H1 (cell line): ENCODE measurements around the gene LTB4R. TPM values are rescaled to one million over a fixed set of nuclear protein-coding genes. Genes with fewer than 3 reads are reported as not detected.

Source experiments
- CTCF ChIA-PET: fragments of 300-600 bp; sonication (Branson Sonifier 250); formaldehyde crosslinking; loops from one replicate; lab custom pipeline; 2021; ENCODE audit not compliant: partially characterized antibody; lab: Charles Lee
- POLR2A ChIA-PET: fragments of 300-600 bp; sonication (Branson Sonifier 250); formaldehyde crosslinking; loops from one replicate; lab custom pipeline; 2021; ENCODE audit warnings: inconsistent platforms; ENCODE audit not compliant: partially characterized antibody; lab: Charles Lee
- DNase-seq, 2 experiments: peaks; one replicate each; pipeline versions ENCODE4 v3.0.0 to v3.0.0-alpha.2; 2010 to 2022; ENCODE audit warnings: low spot score in 2 of 2, low read depth in 1 of 2, mixed read lengths in 1 of 2
- FAIRE-seq: peaks from 2 replicates; lab custom pipeline; 2011; peaks lifted over from hg19 to GRCh38; lab: Jason Lieb, UNC
- H2AFZ ChIP-seq: 2 replicates; pipeline ENCODE4 v1.8.1; 2012; ENCODE audit warnings: low read length, inconsistent platforms
- H2AK5ac ChIP-seq: 2 replicates; pipeline ENCODE4 v1.6.1; 2013; ENCODE audit warnings: low read depth, low read length
- H2BK120ac ChIP-seq: replicated peaks from 2 replicates; pipeline ENCODE3; 2013; ENCODE audit warnings: low read depth, low read length, inconsistent platforms
- H2BK12ac ChIP-seq: 2 replicates; pipeline ENCODE4 v1.6.1; 2013; ENCODE audit warnings: low read depth, low read length
- H2BK15ac ChIP-seq: 2 replicates; pipeline ENCODE4 v1.6.1; 2013; ENCODE audit warnings: low read length
- H2BK20ac ChIP-seq: 2 replicates; pipeline ENCODE4 v1.6.1; 2013; ENCODE audit warnings: low read length
- H2BK5ac ChIP-seq: 2 replicates; pipeline ENCODE4 v1.6.1; 2013; ENCODE audit warnings: low read depth, low read length
- H3K14ac ChIP-seq: 2 replicates; pipeline ENCODE4 v1.6.1; 2013; ENCODE audit warnings: inconsistent platforms; ENCODE audit not compliant: insufficient read length
- H3K18ac ChIP-seq: 2 replicates; pipeline ENCODE4 v1.6.1; 2013; ENCODE audit warnings: low read length; ENCODE audit errors: extremely low read depth
- H3K23ac ChIP-seq: 2 replicates; pipeline ENCODE4 v1.6.1; 2013; ENCODE audit warnings: inconsistent platforms; ENCODE audit not compliant: insufficient read length
- H3K23me2 ChIP-seq: 2 replicates; pipeline ENCODE4 v1.6.1; 2013; ENCODE audit warnings: low read depth, low read length
- H3K27ac ChIP-seq: 2 replicates; pipeline ENCODE4 v1.6.1; 2011; ENCODE audit warnings: low read depth, low read length, inconsistent platforms
- H3K27me3 ChIP-seq, 4 experiments: replicated peaks in 1 of 4; 1 replicate in 1 of 4; 2 replicates in 3 of 4; pipeline versions ENCODE4 v1.6.1 to v1.8.1; 2011 to 2013; ENCODE audit warnings: low read length in 3 of 4, mild to moderate bottlenecking in 3 of 4, inconsistent platforms in 2 of 4, mixed read lengths in 2 of 4, moderate library complexity in 1 of 4; ENCODE audit not compliant: control insufficient read depth in 3 of 4, insufficient read depth in 3 of 4; ENCODE audit errors: extremely low read depth in 1 of 4
- H3K36me3 ChIP-seq, 4 experiments: 2 replicates each; pipeline versions ENCODE4 v1.6.1 to v1.8.1; 2011 to 2013; ENCODE audit warnings: mild to moderate bottlenecking in 4 of 4, low read length in 3 of 4, moderate library complexity in 2 of 4, control low read depth in 1 of 4, inconsistent platforms in 1 of 4; ENCODE audit not compliant: insufficient read depth in 4 of 4, control insufficient read depth in 2 of 4
- H3K4ac ChIP-seq: replicated peaks from 2 replicates; pipeline ENCODE3; 2013; ENCODE audit warnings: low read length, low read depth, mixed read lengths, inconsistent platforms; ENCODE audit not compliant: insufficient read length
- H3K4me1 ChIP-seq, 4 experiments: replicated peaks in 1 of 4; 1 replicate in 1 of 4; 2 replicates in 3 of 4; pipeline versions ENCODE4 v1.6.1 to v1.8.1; 2011 to 2013; ENCODE audit warnings: low read length in 3 of 4, inconsistent platforms in 2 of 4, mixed read lengths in 1 of 4; ENCODE audit not compliant: insufficient read depth in 4 of 4, control insufficient read depth in 3 of 4
- H3K4me2 ChIP-seq, 2 experiments: 2 replicates each; pipeline versions ENCODE4 v1.6.1 to v1.8.1; 2011 to 2013; ENCODE audit warnings: low read depth in 2 of 2, low read length in 2 of 2, control low read depth in 1 of 2, inconsistent platforms in 1 of 2, mild to moderate bottlenecking in 1 of 2; ENCODE audit not compliant: insufficient read depth in 1 of 2
- H3K4me3 ChIP-seq, 4 experiments: fragments of 200-600, 300-600 bp in 1 of 4; sonication (generic), shearing (Covaris generic), sonication (Bioruptor Twin) in 1 of 4; 2 replicates each; pipeline versions ENCODE4 v1.5.1 to v1.8.1; 2011 to 2016; ENCODE audit warnings: low read length in 4 of 4, low read depth in 3 of 4, control low read depth in 2 of 4, inconsistent platforms in 2 of 4, mild to moderate bottlenecking in 2 of 4, mixed read lengths in 1 of 4, moderate library complexity in 1 of 4; ENCODE audit not compliant: insufficient read depth in 2 of 4; ENCODE audit errors: extremely low read depth in 1 of 4
- H3K56ac ChIP-seq: replicated peaks from 2 replicates; pipeline ENCODE3; 2013; ENCODE audit warnings: low read depth, mild to moderate bottlenecking, mixed read lengths, low read length, inconsistent platforms; ENCODE audit not compliant: insufficient read length
- H3K79me1 ChIP-seq: 2 replicates; pipeline ENCODE4 v1.6.1; 2013; ENCODE audit warnings: low read depth, low read length, control low read depth
- H3K79me2 ChIP-seq, 2 experiments: 2 replicates each; pipeline versions ENCODE4 v1.6.1 to v1.8.1; 2012 to 2013; ENCODE audit warnings: low read length in 2 of 2, mild to moderate bottlenecking in 2 of 2, inconsistent platforms in 1 of 2; ENCODE audit not compliant: insufficient read depth in 2 of 2, control insufficient read depth in 1 of 2
- H3K9ac ChIP-seq, 4 experiments: replicated peaks in 1 of 4; 1 replicate in 1 of 4; 2 replicates in 3 of 4; pipeline versions ENCODE4 v1.6.1 to v1.8.1; 2011 to 2013; ENCODE audit warnings: low read depth in 3 of 4, low read length in 3 of 4, control low read depth in 2 of 4, mild to moderate bottlenecking in 2 of 4, moderate library complexity in 2 of 4, inconsistent platforms in 1 of 4; ENCODE audit errors: extremely low read depth in 1 of 4
- H3K9me3 ChIP-seq, 2 experiments: 2 replicates each; pipeline versions ENCODE4 v1.6.1 to v1.8.1; 2012 to 2013; ENCODE audit warnings: mild to moderate bottlenecking in 2 of 2, moderate library complexity in 2 of 2, control low read depth in 1 of 2, inconsistent platforms in 1 of 2, low read depth in 1 of 2, low read length in 1 of 2, mixed read lengths in 1 of 2; ENCODE audit not compliant: insufficient read depth in 2 of 2
- H4K20me1 ChIP-seq, 2 experiments: replicated peaks in 1 of 2; 2 replicates each; pipeline versions ENCODE3 to v1.8.1; 2011 to 2013; ENCODE audit warnings: inconsistent platforms in 2 of 2, low read length in 2 of 2, mild to moderate bottlenecking in 1 of 2; ENCODE audit not compliant: insufficient read depth in 2 of 2, control insufficient read depth in 1 of 2
- H4K5ac ChIP-seq: 2 replicates; pipeline ENCODE4 v1.6.1; 2013; ENCODE audit warnings: low read length, low read depth, mixed read lengths, inconsistent platforms; ENCODE audit not compliant: insufficient read length
- H4K8ac ChIP-seq: 2 replicates; pipeline ENCODE4 v1.8.0; 2013; ENCODE audit warnings: mild to moderate bottlenecking, moderate library complexity, low read length, inconsistent platforms; ENCODE audit not compliant: insufficient read depth; ENCODE audit errors: extremely low read depth
- H4K91ac ChIP-seq: replicated peaks from 2 replicates; pipeline ENCODE3; 2013; ENCODE audit warnings: low read length, mixed read lengths, inconsistent platforms; ENCODE audit not compliant: insufficient read length
- CHD1 ChIP-seq: IDR thresholded peaks from 2 replicates; pipeline ENCODE4 v1.6.1; 2012; ENCODE audit warnings: low read depth, low read length, improper control_type of control experiment
- EP300 ChIP-seq, 2 experiments: IDR thresholded peaks; 1 replicate in 1 of 2; 2 replicates in 1 of 2; pipeline ENCODE4 v1.6.1; 2011 to 2012; ENCODE audit warnings: low read depth in 2 of 2, low read length in 2 of 2, mild to moderate bottlenecking in 2 of 2, borderline replicate concordance in 1 of 2, inconsistent platforms in 1 of 2, moderate library complexity in 1 of 2
- KDM4A ChIP-seq: IDR thresholded peaks from one replicate; pipeline ENCODE4 v1.7.1; 2012; ENCODE audit warnings: low read depth, mild to moderate bottlenecking, moderate library complexity, low read length, inconsistent platforms; ENCODE audit not compliant: severe bottlenecking
- WGBS, 2 experiments: shearing (Covaris generic) in 1 of 2; methylation state at CpG; one replicate each; pipeline versions ENCODE4 v1.1.6 to v1.1.7; 2013 to 2015; ENCODE audit warnings: low lambda C conversion rate in 2 of 2, mixed read lengths in 2 of 2, inconsistent platforms in 1 of 2, low coverage in 1 of 2, missing lambda C conversion rate in 1 of 2; ENCODE audit not compliant: insufficient replicate concordance in 2 of 2, insufficient coverage in 1 of 2, insufficient read length in 1 of 2; ENCODE audit errors: extremely low coverage in 1 of 2, missing lambda C conversion rate in 1 of 2; 5-methylcytosine and 5-hydroxymethylcytosine counted together
- polyA plus RNA-seq, 7 experiments: library from polyadenylated mRNA; depleted of rRNA in 3 of 7; stranded (reverse) in 5 of 7; unstranded in 2 of 7; fragments of >200 nt in 5 of 7; fragments of 200-250 nt in 2 of 7; gene quantifications; 1 replicate in 5 of 7; 2 replicates in 1 of 7; 4 replicates in 1 of 7; pipeline versions ENCODE4 v1.2.1 to v1.2.3, GENCODE V29; 2011 to 2013; ENCODE audit warnings: missing spikeins in 2 of 7, mixed read lengths in 2 of 7
- total RNA-seq: library from RNA; stranded (reverse); fragmentation: NEBNext Ultra II Directional; extraction: Animal tissue kit (Norgen Biotek cat#: 25700); gene quantifications from 2 replicates; pipeline ENCODE4 v1.2.1, GENCODE V29; 2021
- TF ChIP-seq, protein P1 (sequence below): IDR thresholded peaks from 2 replicates; pipeline ENCODE4 v1.6.1; 2012; ENCODE audit warnings: low read length, inconsistent platforms
- TF ChIP-seq, protein P2 (sequence below): IDR thresholded peaks from 2 replicates; pipeline ENCODE4 v1.6.1; 2011; ENCODE audit warnings: low read length, improper control_type of control experiment

Gene LTB4R
- total and polyA plus RNA-seq, 2 of the 8 experiments (the other 6 are each of a cell fraction or from before 2014, with no cell fraction given): 4.1 to 6.7 TPM

DNA sequence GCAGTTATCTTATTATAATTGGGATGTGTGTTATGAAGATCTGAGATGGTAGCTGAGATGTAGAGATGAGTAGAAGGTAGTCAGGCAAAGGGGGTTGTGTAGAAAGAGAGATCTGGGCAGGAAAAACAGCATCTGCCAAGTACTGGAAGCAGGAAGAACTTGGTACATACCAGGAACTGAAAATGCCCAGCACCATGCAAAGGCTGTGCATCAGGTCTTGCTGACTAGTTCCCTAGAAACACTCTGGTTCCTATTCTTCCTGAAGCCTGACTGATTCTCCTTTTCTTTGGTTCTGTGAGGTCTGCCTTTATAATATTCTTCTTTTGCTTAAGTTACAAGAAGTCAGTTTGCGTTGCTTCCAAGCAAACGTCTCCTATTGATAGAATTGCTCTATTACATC, 50.0 kb downstream of the LTB4R start:
- Histone ChIP-seq H2BK5ac (no peak overlapping the region), H2AFZ (no peak overlapping the region), H4K8ac (no peak overlapping the region), H3K4me3 (no peak overlapping the region), H3K79me1 (no peaks in the 10 kb centered on the region), H3K14ac (no peak overlapping the region), H4K5ac (no peak overlapping the region), H3K27me3 (peaks cover 0 to 8% (median 2%) of the 10 kb centered on the region in 4 experiments; a peak in 4 of 7 replicates), H2BK120ac (no peak overlapping the region), H2BK20ac (no peak overlapping the region), H4K91ac (no peak overlapping the region), H4K20me1 (no peaks in the 10 kb centered on the region), H2BK12ac (no peak overlapping the region), H3K36me3 (no peaks in the 10 kb centered on the region), H3K9me3 (no peaks in the 10 kb centered on the region), H3K56ac (no peak overlapping the region), H3K79me2 (no peaks in the 10 kb centered on the region), H3K27ac (no peak overlapping the region), H2BK15ac (no peak overlapping the region), H2AK5ac (no peak overlapping the region), H3K4ac (no peak overlapping the region), H3K23ac (no peak overlapping the region), H3K4me1 (peaks cover 0 to 4% (median 1%) of the 10 kb centered on the region in 4 experiments; a peak in 3 of 7 replicates), H3K18ac (no peak overlapping the region), H3K9ac (no peak overlapping the region), H3K23me2 (peaks cover 4% of the 10 kb centered on the region), H3K4me2 (no peak overlapping the region)
- ChIA-PET POLR2A (interaction anchor here (1.1 to 1.2 kb wide), 2 partner anchors 17 to 81 kb away, joined by 3 to 4 read pairs; partner anchors contain the start of gene SDR39U1), CTCF (interaction anchor here (1.0 to 6.9 kb wide), 23 partner anchors 10 to 75 kb away, joined by 3 to 52 read pairs (median 5); partner anchors contain the start of genes ADCY4, CBLN3, KHNYN and RIPK3)
- TF ChIP-seq CHD1: no peak
- TF ChIP-seq KDM4A: no peak
- TF ChIP-seq EP300 (IDR thresholded peaks at IDR 0.05; ENCODE audit: borderline replicate concordance in 1 of 2, low read depth in 2 of 2, low read length in 2 of 2): no peak
- TF ChIP-seq, protein P1, sequence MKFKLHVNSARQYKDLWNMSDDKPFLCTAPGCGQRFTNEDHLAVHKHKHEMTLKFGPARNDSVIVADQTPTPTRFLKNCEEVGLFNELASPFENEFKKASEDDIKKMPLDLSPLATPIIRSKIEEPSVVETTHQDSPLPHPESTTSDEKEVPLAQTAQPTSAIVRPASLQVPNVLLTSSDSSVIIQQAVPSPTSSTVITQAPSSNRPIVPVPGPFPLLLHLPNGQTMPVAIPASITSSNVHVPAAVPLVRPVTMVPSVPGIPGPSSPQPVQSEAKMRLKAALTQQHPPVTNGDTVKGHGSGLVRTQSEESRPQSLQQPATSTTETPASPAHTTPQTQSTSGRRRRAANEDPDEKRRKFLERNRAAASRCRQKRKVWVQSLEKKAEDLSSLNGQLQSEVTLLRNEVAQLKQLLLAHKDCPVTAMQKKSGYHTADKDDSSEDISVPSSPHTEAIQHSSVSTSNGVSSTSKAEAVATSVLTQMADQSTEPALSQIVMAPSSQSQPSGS: no peak
- TF ChIP-seq, protein P2, sequence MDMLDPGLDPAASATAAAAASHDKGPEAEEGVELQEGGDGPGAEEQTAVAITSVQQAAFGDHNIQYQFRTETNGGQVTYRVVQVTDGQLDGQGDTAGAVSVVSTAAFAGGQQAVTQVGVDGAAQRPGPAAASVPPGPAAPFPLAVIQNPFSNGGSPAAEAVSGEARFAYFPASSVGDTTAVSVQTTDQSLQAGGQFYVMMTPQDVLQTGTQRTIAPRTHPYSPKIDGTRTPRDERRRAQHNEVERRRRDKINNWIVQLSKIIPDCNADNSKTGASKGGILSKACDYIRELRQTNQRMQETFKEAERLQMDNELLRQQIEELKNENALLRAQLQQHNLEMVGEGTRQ: no peak
- no peak for DNase-seq
- WGBS, 2 experiments: 93% methylated on average over 2 of the region's 2 CpGs; no CpG with 5 or more reads in 1 of the 2 experiments
- FAIRE-seq: no peak
